ENCODE measurements around the gene RNF220. TPM values are rescaled to one million over a fixed set of nuclear protein-coding genes. Genes with fewer than 3 reads are reported as not detected.

Gene RNF220
- total RNA-seq, 1 experiment from 2014 or later: 128 TPM

- TF ChIP-seq ZMAT4 (CRISPR knock-in tag; IDR thresholded peaks at IDR 0.05): no peak
- no peak for TF ChIP-seq NFYB (CRISPR knock-in tag; conservative IDR thresholded peaks at IDR 0.05; ENCODE audit: low read depth)
These were observed 244.7 kb downstream of the RNF220 start (continued) for GRCh38 chr1:44649788-44650158.

GRCh38 chr1:44650159-44650831, 245.2 kb downstream of the RNF220 start:
- H3K27me3 Mint-ChIP-seq (ENCODE audit: low read depth): no peaks in the 10 kb centered on the region
- TF ChIP-seq AFF4 (CRISPR knock-in tag; IDR thresholded peaks at IDR 0.05; ENCODE audit: borderline replicate concordance) (no peak), GRHL2 (CRISPR knock-in tag; IDR thresholded peaks at IDR 0.05; ENCODE audit: insufficient replicate concordance, severe bottlenecking) (no peak), OVOL2 (CRISPR knock-in tag; IDR thresholded peaks at IDR 0.05; ENCODE audit: borderline replicate concordance) (no peak), MXD4 (CRISPR knock-in tag; IDR thresholded peaks at IDR 0.05; ENCODE audit: borderline replicate concordance) (no peak), FOXK1 (CRISPR knock-in tag; IDR thresholded peaks at IDR 0.05) (no peak), ZNF317 (CRISPR knock-in tag; IDR thresholded peaks at IDR 0.05; ENCODE audit: borderline replicate concordance, low read depth) (no peak), HMGA2 (CRISPR knock-in tag; IDR thresholded peaks at IDR 0.05) (no peak), E2F4 (CRISPR knock-in tag; IDR thresholded peaks at IDR 0.05; ENCODE audit: borderline replicate concordance, low read depth) (no peak), ATF3 (CRISPR knock-in tag; conservative IDR thresholded peaks at IDR 0.05) (no peak), ZNF219 (CRISPR knock-in tag; IDR thresholded peaks at IDR 0.05; ENCODE audit: borderline replicate concordance) (no peak), ZNF121 (CRISPR knock-in tag; IDR thresholded peaks at IDR 0.05) (no peak), E2F1 (CRISPR knock-in tag; IDR thresholded peaks at IDR 0.05) (no peak)
- H3K9me3 Mint-ChIP-seq: no peaks in the 10 kb centered on the region
- peak overlapping the region; percentile 68; the same call in 1 of the 2 replicates for H3K27ac Mint-ChIP-seq
- ChIA-PET POLR2A (interaction anchor here (0.6 to 1.4 kb wide), 3 partner anchors 18 to 246 kb away, joined by 3 read pairs; no protein-coding TSS in a partner anchor), CTCF (interaction anchor here (0.5 to 5.4 kb wide), 14 partner anchors 9 to 433 kb away, joined by 3 to 112 read pairs (median 7); partner anchors contain the start of genes ARMH1 and TMEM53)
- H3K4me1 Mint-ChIP-seq: peaks cover 26% of the 10 kb centered on the region
- H3K36me3 Mint-ChIP-seq: peaks cover 26% of the 10 kb centered on the region
- DNase-seq (ENCODE audit: low spot score) (peak; percentile 39), ATAC-seq (peak; percentile 38)
- H3K4me3 Mint-ChIP-seq: no peak overlapping the region

GRCh38 chr1:44651069-44651468, 246.0 kb downstream of the RNF220 start:
- Mint-ChIP-seq H3K36me3 (peaks cover 26% of the 10 kb centered on the region), H3K4me3 (no peak overlapping the region), H3K27ac (no peak overlapping the region), H3K27me3 (ENCODE audit: low read depth) (no peaks in the 10 kb centered on the region), H3K9me3 (no peaks in the 10 kb centered on the region), H3K4me1 (peaks cover 26% of the 10 kb centered on the region)
- POLR2A ChIA-PET: interaction anchor here (0.7 to 1.4 kb wide), 4 partner anchors 19 to 433 kb away, joined by 3 to 5 read pairs (median 4); no protein-coding TSS in a partner anchor
- ATAC-seq (no peak), DNase-seq (ENCODE audit: low spot score) (no peak)
- TF ChIP-seq NFYB (CRISPR knock-in tag; conservative IDR thresholded peaks at IDR 0.05; ENCODE audit: low read depth) (no peak), ZMAT4 (CRISPR knock-in tag; IDR thresholded peaks at IDR 0.05) (no peak), FOXK1 (CRISPR knock-in tag; IDR thresholded peaks at IDR 0.05) (no peak), CBFB (CRISPR knock-in tag; IDR thresholded peaks at IDR 0.05; ENCODE audit: low read depth) (no peak), GRHL2 (CRISPR knock-in tag; IDR thresholded peaks at IDR 0.05; ENCODE audit: insufficient replicate concordance, severe bottlenecking) (no peak), ELF4 (CRISPR knock-in tag; IDR thresholded peaks at IDR 0.05; ENCODE audit: low read depth) (no peak)
- CTCF ChIA-PET: interaction anchor here (0.6 to 5.4 kb wide), 17 partner anchors 10 to 1887 kb away, joined by 3 to 112 read pairs (median 9); partner anchors contain the start of genes ARMH1 and TMEM53

Data from WTC11 (cell line).